GM10266 (cell line): ENCODE results near the gene OR14I1.
"Not testable (repeated sequence)": the region's sequence is repeated elsewhere in the genome, so short reads cannot be mapped to it uniquely, and the experiment has no call there.

ENCODE experiments used
- DNase-seq: peaks from one replicate; pipeline ENCODE4 v3.0.0; 2012; ENCODE audit errors: extremely low spot score
- CTCF ChIP-seq: IDR thresholded peaks from 2 replicates; pipeline ENCODE4 v1.5.1; 2012; ENCODE audit warnings: mild to moderate bottlenecking, low read depth; ENCODE audit not compliant: control insufficient read depth, insufficient read depth; ENCODE audit errors: missing control alignments

The OR14I1 gene

DNA sequence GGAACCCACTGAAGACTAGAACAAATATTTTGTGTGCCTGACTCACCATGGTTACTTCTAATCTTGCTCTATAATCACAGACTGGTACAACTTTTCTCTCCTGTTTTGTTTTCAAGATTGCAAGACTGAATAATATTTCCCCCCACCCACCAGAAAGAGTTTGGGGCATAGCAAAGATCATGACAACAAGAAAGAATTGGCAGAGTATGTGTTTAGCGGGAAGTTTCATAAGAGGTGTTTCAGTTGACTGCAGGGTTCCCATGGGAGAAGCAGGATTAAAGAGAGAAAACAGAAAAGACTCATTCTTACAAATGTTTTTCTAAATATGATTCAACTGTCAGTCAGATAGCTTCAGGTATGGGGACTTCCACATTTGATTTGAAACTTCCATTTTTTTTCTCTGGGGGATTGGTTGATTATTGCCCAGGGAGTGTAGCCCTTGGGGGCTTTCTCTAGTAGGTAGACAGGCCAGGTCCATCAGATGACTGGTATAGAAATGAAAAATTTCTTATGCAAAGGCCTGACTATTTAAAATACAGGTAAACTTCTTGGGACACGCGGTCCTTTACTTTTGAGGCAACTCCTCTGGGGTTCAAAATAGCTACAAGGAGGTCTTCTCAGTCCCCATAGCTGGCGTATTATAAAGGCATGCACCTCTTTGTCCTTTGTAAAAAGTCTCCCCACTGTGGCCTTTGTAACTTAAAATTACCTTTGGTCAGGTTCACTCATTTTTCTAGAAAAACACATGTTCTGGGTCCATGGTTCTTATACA lies 13.9 kb downstream of the OR14I1 start:
- no peak for TF ChIP-seq CTCF
- peak; percentile 66 for DNase-seq

DNA sequence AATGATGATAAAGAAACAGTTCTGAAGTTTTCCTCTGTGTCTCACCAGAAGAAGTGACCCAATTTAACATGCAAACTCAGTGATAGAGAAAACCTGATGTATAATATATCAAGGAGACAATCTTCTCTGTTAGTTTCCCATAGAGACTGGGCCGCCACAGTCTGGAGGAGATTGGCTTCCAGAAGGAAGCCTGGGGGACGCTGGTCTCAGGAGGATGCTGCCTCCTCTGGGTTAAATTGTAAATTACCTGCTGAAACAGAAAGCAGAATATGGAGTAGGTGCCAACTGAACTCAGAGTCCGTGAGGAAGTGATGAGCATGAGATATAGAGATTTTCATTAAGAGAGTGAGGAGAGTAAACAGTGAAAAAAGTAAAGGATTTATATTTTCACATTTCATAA lies 15.8 kb downstream of the OR14I1 start:
- peak; percentile 72 for DNase-seq
- peak; percentile 59 for TF ChIP-seq CTCF

DNA sequence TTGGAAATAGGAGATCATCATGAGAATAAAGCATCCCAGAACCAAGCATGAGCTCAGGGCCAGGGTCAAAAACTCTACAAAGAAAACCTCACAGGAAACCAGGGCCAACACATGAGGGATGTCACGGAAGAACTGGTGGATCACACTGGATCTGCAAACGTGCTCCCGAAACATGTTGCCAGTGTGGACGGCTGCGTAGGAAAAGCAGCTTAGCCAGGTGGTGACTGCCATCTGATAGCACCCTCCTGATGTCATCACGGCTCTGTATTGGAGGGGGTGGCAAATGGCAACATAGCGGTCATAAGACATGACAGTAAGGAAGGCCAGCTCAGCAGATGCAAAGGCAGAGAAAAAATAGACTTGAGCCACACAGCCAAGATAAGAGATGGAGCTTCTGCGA lies 20.9 kb downstream of the OR14I1 start:
- no peak for TF ChIP-seq CTCF
- DNase-seq = no peak

DNA sequence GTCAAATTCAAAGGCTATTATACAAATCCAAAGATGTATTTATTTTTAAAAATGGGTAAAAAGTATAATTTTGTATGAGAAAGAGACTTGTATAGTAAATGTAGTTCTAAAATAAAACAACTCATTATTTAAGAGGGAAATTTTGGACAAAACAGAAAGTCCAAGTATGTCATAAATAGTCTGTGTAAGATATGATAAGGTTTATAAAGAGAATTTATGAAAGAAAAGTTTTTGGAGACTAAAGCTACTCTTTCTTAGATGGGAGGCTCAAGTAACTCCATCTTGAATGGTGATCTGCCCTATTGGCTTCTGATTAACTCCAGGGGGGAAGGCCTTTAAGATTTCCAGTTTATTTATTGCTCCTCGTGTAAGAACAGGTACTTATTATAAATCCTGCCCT lies 32.6 kb downstream of the OR14I1 start:
- TF ChIP-seq CTCF = no peak
- no peak for DNase-seq

DNA sequence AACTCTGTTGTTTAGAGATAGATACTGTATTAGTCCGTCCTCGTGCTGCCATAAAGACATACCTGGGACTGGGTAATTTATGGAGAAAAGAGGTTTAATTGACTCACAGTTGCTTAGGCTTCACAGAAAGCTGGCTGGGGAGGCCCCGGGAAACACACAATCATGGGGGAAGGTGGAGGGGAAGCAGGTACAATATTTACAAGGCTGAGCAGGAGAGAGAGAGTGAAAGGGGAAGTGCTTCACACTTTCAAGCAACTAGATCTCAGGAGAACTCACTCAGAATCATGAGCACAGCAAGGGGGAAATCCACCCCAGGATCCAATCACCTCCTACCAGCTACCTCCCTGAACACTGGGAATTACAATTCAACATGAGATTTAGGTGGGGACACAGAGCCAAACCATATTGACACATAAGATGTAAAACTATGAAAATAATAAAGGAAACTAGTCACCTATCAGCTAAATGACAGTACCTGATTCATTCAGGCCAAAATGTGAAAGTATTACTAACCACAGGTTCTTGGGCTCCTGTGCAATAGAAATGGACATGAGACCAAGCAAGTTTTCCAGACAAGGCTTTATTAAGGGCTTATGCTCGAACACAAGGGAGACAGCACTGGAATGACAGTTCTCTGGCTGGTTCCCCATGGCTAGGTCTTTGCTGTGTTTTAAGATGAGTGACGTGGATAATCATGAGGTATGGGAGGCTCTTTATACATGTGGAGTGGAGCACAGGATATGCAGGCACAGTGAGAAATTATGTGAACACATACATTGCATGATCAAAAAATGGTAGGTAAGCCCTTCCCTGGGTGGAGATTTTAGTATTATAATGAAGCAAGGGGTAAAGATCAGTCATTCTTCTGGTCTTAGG lies 38.9 kb downstream of the OR14I1 start:
- DNase-seq = not testable (repeated sequence)

GRCh38 chr1:248656797-248657196 lies 45.8 kb downstream of the OR14I1 start:
- not testable (repeated sequence) for DNase-seq

DNA sequence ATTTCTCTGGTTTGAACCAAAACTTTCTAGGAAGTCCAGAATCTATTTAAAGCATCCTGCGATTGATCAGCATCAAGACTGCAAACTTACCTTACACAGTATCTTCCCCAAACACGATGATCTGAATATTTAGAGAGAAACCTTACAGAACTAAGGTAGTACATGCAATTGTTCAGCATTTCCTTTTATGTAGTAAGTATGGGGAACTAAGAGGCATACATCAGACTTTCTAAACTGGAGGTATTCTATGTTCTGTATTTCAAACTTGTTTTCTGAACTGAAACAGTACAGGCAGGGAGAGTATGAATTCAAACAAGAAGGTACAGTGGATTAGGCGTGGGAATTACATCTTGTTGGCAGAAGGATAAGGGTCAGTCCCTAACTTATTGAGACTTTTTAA lies 47.2 kb downstream of the OR14I1 start, which contains the start of gene OR2T27:
OR2T27 (minus strand) TSS at position 175 of the 400 bp plus-strand sequence. CDS start 4,644 bp downstream, outside the sequence.
- not testable (repeated sequence) for DNase-seq
